Activated CD4-positive, alpha-beta T cell treated with anti-CD3 and anti-CD28 coated beads for 1 hour (primary cell): ENCODE data around the gene NDUFB10.
"Not testable (repeated sequence)": the region's sequence is repeated elsewhere in the genome, so short reads cannot be mapped to it uniquely, and the experiment has no call there.

Experiments
- DNase-seq: peaks from one replicate; pipeline ENCODE4 v3.0.0-alpha.2; 2020

The NDUFB10 gene

GRCh38 chr16:1926271-1926670 lies 33.1 kb upstream of the NDUFB10 start:
- no peak for DNase-seq

DNA sequence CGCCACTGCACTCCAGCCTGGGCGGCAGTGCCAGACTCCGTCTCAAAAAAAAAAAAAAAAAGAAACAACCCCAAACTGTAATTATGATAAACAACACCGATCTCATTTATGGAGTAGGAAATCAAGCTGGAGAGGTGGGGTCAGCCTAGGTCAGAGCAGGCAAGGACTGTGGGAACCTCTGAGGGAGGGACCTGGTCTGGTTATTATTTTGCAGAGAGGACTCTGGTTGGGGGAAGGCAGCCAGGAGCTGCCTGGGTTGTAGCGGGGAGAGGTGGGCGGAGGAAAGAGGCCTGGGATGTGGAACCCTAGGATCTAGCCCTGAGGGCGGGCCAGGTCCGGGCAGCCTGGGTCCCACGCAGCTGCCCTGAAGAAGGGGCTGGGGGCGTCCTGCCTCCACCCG lies 30.2 kb upstream of the NDUFB10 start:
- DNase-seq: no peak

DNA sequence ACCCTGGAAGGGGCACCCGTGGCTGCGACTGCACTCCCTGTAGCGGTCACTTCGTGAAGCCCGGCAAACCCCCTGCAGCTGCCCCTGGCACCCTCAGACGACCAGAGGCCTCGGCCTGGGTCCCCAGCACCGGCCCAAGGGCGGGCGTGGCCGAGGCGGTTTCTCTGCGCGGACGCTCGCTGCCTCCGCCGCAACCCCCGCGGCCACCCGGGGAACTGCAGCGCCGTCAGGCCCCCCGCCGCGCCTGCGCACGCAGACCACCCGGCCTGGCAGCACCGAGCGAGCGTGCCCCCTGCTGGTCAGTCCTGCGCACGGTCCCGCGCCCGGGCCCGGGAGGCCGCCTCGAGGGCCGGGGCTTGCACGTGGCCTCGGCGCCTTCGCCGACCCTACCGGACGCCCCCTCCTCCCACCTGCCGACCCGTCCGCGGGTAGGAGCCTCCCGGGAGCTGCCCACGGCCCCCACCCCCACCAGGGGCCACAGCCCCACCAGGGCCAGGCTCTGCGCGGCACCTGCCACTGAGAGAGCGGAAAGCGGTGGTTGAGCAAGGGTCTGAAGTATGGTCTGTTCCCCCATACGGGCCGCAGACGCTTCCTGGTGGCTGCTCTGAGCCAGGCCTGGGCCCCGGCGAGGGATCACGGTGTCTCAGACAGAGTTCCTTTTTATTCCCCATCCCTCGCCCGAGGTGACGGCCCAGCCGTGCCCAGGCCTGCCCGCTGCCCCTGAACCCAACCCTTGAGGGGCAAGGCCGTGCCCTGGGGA lies 29.6 kb upstream of the NDUFB10 start:
- DNase-seq: peak; percentile 91

- no peak for DNase-seq
These were observed 29.0 kb upstream of the NDUFB10 start for GRCh38 chr16:1930338-1930720.

DNA sequence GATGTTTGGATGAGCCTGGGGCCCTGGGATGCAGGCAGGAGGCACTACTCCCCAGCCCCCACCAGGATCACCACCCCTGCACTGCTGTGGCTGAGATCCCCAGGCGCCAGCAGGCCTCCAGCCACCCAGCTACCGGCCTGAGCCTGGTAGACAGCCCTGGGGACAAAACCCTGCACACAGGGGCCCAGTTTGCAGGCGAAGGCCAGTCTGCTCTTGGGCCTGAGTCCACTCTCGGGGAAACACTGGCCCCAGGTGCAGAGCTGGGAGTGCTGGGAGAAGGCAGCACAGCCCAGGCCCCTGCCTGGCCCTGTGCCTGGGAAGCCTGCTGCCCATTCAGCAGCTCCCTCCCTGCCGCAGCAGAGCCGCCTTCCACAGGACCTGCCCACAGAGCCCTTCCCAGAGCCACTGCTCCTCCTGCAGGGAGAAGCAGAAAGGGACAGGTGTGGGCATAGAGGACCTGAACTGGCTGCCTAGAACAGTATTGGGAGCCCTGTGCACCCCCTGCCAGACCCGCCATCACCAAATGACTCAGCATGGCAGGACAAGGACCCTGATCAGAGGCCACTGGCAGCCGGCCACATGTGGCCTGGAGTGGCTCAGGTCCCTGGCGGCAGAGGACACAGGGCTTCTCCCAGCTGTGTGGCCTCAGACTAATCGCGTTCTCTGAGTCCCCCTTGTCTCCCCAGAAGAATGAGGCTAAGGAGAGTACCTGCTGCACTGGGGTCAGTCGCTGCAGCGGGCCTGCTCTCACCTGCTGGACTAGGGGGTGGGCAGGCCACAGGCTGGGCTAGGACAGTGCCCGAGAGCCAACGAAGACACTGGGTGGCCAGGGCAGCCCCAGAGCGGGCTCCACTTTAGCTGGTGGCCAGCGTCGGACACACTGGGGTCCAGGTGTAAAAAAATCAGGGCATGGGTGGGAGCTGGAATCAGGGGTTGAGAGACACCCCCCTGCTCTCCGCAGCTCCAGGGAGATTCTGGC lies 27.0 kb upstream of the NDUFB10 start:
- DNase-seq: no peak

GRCh38 chr16:1933097-1933661 lies 26.2 kb upstream of the NDUFB10 start:
- no peak for DNase-seq

DNA sequence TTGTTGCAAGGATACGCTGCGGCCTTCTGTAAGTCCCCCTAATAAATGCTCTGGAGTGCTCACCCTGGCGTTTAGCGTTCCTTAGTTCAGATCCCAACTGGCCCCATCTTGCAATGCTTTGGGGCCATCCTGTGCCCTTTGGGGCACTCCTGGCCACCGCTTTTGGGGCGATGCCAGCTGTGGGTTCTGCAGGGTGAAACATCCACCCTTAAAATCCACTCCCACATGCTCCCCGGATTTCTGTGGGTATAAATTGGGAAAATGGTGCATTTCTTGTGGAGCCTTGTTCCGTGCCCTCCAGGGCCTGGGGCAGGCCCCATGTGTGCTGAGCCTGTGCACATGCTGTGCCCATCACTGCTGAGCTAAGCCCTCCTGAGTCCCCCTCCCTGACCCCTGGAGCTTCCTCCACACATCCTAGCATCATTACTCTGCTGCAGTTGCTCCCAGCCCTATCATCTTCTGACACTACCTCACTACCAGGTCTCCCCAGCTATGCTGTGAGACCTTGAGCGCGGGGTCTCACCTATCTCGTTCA lies 22.3 kb upstream of the NDUFB10 start:
- DNase-seq: no peak

DNA sequence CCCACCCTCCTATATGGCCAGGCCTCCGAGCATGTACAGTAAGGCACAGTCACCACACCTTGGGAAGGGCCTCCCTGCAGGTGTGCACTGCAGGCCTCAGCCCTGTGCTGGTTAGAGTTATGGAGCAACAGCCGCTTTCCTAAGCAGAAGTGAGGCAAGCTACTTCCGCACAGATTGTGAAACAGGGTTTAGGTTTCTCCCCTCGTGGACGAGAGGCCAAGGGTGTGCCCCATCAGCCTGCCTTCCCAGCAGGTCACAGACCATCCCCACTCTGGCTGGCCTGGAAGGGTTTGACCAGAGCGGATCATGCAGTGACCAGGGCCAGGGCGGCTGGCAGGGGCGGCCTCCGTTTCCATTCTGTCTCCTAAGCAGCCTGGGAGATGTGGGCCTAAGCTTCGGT lies 21.0 kb upstream of the NDUFB10 start:
- no peak for DNase-seq

DNA sequence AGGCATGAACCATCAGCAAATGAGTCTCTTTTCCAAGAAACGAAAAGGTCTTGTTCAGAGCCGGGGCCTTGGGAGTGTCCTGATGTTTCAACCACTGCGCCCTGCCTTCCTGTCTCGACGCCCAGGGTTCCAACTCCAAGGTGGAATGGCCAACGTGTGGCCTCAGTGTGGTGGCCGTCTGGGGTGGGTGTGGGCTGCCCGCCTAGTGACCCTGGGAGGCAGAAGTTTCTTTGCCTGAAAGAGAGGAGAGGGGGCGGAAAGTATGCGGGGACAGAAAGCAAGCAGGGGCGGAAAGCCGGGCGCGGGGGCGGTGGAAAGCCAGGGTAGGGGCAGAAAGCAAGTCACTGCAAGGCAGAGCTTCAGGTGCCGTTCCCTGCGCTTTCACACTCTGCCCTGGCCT lies 20.4 kb upstream of the NDUFB10 start:
- DNase-seq: no peak

DNA sequence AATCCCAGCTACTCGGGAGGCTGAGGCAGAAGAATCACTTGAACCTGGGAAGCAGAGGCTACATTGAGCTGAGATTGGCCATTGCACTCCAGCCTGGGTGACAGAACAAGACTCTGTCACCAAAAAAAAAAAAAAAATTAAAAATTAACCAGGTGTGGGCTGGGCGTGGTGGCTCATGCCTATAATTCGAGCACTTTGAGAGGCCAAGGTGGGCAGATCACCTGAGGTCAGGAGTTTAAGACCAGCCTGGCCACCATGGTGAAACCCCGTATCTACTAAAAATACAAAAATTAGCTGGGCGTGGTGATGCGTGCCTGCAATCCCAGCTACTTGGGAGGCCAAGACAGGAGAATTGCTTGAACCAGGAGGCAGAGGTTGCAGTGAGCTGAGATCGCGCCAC lies 19.5 kb upstream of the NDUFB10 start:
- not testable (repeated sequence) for DNase-seq

DNA sequence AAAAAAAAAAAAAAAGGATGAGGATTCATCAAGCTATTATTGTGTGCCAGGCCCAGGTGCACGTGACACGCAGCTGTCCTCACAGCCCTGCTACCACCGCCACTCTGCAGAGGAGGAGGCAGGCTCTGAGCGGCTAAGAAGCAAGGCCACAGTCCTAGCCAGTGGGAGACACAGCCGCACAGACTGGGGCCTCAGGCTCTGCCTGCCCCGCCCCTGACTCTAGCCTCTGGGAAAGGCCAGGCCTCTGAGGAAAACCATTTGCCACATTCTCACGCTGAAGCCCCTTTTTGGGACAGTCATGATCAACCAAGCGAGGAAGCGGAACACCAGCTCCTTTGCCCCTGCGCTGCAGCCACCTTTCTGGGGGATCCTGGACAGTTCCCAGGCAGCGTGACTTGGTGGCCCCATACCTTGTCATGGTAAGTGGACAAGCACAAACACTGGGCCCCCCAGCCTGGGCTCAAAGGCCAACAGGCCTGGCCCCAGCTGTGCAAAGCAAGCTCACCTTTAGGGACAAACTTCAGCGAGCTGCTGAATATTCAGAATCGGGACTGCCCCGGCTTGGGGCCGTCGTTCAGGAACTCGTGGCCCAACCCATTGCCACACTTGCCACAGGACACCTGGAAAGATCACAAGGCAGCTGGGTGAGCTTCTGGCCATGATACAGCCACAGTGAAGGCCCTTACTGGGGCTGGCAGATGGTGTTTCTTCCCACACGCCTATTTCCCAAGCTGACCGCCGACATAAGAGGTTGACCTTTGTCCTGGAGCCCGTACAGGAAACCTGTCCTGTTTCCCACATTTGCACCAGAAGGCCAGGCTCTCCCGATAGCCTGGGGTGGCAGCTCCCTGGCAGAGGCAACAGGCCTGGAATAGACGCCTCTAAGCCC lies 18.8 kb upstream of the NDUFB10 start:
- DNase-seq: no peak

- no peak for DNase-seq
These were observed 17.9 kb upstream of the NDUFB10 start for GRCh38 chr16:1941162-1942046.

GRCh38 chr16:1942047-1942809 lies 17.1 kb upstream of the NDUFB10 start:
- DNase-seq: no peak

GRCh38 chr16:1942810-1943726 lies 16.3 kb upstream of the NDUFB10 start, which contains the start of gene MSRB1:
Gene MSRB1 (minus strand): TSS chr16:1943199. CDS start chr16:1943156, 43 bp downstream.
- DNase-seq: peak; percentile 96

GRCh38 chr16:1944612-1945199 lies 14.6 kb upstream of the NDUFB10 start:
- DNase-seq: no peak

- DNase-seq: no peak
These were observed 13.6 kb upstream of the NDUFB10 start for GRCh38 chr16:1945559-1946391.

DNA sequence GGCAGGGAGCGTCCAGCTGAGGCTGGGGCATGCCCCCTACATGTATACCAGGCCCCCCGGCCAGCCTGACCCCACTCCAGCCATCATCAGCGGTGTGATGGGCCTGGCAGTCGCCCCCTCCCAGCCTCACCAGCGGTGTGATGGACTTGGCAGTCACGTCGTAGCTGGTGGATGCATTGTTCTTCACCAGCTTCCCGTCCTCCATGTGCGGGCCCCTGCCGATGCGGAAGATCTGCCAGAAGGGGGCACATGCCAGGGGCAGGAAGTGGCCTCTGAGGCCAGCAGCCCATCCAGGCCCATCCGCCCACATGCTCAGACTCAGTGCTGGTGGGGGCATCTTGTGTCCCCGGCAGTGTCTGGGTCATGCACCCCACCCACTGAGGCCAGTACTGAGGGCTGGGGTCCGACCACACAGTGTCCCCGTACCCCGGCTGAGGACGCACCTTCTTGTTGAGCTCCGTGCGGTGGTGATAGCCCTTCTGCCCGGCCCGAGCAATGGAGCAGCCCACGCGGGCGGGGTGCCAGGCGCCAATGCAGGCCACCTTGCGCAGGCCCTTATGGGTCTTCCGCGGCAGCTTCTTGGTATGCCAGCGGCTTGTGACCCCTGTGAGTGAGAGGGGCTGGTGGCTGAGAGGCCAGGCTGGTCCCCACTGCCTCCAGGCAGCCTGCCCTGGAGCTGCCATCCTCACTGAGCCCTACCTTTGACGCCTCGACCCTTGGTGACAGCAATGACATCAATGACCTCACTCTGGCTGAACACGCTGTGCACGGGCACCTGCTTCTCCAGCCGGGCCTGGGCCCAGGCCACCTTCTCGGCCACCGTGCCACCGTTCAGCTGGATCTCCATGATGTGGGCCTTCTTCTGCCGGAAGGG lies 12.6 kb upstream of the NDUFB10 start:
- no peak for DNase-seq
